NCI-H526 (cell line): ENCODE data around the gene UCHL3.

Experiments used
- DNase-seq, 2 experiments: peaks; one replicate each; lab custom pipeline; 2025; lab: John Stamatoyannopoulos, UW

The UCHL3 gene

DNA sequence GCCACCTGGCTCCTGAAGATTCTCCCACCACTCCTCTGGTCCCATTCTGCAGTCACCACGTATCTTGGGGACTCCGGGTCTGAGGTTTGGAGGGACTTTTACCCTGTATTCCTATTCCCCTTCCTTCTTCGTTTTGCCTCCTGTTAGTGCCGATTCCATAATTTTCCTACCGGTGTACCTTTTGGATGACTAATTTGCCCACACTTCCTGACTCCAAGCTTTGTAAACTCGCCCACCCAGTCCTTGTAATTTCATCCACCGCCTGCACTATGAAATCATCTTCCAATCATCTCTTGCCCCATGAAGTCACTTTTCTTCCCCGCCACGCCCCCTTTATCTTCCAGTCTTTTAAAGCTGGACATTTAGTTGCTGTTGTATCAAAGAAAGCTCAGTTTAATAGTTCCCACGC lies 572 bp downstream of the UCHL3 start:
- DNase-seq, result peak; percentile 57 to 68

DNA sequence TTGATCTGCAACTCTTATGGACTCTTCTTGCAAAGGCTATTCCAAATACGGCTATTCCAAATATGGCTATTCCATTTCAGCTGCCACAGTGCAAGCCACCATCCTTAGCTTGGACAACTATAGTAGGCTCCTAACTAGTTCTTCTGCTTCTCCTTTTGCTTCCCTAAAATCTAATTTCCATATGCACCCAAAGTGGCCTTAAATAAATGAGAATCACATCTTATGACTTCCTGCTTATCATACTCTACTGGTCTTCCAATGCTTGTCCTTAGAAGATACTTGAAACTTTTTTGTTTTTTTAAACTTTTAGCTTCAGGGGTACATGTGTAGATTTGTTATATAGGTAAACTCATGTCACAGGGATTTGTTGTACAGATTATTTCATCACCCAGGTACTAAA lies 4.9 kb downstream of the UCHL3 start:
- no peak for DNase-seq

DNA sequence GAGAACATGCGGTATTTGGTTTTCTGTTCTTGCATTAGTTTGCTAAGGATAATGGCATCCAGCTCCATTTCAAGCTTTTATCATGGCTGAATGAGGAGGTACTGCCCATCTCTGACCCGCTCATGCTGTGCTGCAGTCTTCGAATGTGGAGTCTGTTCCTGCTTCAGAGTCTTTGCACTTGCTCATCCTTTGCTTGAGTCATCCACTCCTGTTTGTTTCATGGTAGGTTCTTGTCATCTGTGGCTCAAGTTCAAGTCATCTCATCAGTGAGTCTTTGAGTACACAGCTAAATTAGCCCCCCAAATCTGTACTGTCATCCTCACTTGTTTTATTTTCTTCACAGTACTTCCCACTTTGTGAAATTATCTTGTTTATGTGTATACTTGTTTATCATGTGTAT lies 5.4 kb downstream of the UCHL3 start:
- DNase-seq, result no peak

DNA sequence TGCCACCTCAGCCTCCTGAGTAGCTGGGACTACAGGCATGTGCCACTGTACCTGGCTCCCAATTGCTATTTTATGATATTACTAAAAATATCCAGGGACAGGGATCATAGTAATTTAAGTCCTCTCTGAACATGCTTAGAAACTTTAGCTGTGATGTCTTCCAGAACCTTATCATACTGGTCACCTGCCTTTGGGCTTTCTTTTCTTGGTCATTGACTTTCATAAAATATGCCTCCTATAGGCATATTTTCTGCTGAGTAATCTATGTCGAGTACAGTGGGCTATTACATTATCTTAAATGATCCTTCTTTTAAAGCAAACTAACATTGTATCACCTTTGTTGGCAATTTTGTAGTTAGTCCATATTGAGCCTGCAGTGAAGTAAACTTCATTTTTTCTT lies 6.2 kb downstream of the UCHL3 start:
- no peak for DNase-seq

DNA sequence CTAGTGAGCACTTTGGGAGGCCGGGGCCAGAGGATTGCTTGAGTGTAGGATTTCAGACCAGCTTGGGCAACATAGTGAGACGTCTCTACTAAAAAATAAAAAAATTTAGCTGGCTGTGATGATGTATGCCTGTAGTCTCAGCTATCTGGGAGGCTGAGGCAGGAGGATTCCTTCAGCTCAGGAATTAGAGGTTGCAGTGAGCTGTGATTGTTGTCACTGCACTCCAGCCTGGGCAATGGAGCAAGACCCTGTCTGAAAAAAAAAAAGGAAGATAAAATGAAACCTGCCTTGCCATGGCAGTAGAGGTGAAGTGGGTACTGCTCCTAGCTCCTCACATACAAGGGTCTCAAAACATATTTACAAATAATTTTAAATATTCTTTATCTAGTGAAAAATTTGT lies 7.4 kb downstream of the UCHL3 start:
- no peak for DNase-seq

DNA sequence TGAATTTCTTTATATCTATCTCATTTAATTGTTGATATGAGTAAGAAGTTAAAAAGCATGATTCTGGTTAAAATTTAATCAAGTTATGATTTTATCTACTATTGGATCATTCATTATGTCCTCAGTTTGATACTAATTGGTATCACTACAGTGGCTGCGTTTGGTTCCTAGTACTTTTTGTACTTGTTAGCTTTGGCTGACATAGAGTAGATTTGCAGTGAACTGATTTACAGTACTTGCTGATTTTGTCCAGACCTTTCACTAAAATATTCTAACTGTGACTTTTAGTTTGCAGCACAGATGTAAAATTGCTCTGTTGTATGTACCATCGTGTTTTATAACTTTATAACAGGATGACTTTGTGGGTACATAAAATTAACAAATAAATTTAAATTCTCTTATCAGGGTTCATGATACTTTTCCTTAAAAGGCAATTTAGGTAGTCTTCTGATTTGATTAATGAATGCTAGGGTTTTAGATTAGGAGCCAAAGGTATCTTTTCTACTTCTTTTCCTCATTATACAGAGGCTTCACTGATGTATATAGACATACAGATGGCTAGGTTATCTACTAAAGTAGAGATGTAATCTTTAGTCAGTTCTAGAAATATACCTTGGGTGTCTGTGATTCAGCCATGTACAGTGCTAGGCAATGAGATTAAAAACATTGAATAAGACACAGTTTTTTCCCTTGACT lies 8.7 kb downstream of the UCHL3 start:
- no peak for DNase-seq

DNA sequence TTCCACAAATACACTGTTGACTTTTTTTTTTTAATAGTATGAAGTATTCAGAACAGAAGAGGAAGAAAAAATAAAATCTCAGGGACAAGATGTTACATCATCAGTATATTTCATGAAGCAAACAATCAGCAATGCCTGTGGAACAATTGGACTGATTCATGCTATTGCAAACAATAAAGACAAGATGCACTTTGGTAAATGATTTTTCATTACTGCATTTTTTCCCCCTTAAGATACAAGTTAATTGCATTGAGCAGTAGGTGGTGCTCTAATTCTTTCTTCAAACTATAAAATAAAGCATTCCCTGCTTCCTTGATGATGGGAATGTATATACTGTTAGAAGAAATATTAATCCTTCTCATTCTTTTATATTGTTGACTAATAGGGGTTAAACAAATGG lies 17.1 kb downstream of the UCHL3 start:
- DNase-seq, result peak in 1 of 2 experiments; percentile 40

DNA sequence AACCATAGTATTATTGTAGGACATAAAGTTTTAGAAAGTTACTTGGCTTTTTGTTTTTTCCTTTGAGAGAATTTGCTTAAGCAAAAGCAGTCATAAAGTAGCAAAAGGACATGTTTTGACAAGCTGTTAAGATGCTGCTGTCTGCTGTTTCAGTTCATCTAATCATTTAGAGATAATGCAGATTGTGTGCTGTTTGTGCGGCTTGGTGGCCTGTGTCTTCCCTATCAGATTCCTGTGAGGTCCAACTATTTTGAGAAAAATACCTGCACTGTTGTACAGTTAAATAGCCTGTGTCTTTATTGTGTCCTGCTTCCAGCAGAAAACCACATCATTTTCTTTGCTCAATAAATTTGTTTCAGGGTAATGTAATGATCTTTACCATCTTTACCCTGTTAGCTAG lies 20.0 kb downstream of the UCHL3 start:
- DNase-seq, result no peak

DNA sequence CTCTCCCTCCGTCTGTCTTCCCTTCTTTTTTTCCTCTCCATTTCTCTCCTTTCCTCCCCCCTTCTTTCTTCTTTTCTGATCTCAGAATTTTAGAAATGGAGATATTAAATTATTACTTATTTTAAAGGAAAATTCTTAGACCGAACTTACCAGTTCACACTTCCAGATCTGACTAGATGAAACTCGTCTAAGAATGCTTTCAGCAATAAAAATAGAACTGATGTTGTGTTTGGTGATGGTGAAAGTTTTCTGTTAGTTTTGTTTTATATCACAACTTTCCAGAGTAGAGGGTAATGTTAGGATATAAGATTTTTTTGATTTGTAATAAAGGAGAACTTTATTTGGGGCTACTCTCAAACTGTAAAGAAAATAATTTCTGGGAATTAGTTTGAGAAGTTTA lies 29.9 kb downstream of the UCHL3 start:
- DNase-seq, result no peak

DNA sequence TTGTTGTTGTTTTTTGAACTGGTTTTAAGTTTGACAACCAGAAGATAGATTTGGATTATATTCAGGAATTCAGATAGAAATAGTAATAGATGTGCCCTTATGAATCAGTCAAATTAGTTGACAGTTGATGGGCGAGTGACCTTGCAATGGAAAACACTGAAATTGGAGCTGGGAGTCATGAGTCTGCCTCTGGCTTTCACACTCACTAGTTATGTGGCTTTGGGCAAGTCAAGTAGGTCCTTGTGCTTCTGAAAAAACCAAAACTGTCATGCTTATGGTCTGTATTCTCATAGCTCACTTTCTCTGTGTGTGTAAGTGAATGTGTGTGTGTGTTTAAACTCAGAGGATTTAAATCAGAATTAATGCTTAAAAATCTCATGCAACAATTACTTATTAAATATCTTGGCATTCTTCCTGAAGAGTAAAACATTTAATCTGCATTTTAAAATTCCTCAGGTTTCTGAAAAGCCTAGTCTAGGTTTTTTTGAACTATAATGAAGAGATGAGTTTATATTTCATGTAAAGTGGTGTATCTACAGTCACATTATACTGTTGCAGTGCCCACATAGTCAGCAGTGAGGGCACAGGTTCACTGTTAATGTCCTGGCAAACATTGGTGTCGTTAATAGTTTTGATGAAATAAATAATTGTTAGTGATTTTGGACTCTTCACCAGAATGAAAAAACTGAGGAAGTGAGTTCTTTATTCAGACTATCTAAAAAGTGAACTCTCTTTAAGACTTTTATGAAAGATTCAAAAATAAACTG lies 32.5 kb downstream of the UCHL3 start:
- DNase-seq, result no peak

DNA sequence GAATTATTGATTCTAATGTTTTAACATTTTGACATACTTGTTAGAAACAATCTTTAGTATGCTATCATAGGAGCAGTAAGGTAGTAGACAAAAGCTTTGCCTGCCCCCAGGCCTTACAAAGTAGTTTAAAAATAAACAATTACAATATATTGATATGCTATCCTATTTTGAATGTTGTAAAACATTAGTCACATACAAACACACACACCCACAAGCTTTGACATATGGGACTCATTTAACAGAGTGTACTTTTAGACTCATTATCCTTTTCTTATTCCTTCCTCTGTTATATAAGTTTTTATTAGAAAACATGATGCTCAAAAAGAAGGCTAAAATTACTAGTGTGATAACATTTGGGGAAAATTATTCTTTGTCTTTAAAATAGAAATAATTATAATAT lies 33.5 kb downstream of the UCHL3 start:
- no peak for DNase-seq

DNA sequence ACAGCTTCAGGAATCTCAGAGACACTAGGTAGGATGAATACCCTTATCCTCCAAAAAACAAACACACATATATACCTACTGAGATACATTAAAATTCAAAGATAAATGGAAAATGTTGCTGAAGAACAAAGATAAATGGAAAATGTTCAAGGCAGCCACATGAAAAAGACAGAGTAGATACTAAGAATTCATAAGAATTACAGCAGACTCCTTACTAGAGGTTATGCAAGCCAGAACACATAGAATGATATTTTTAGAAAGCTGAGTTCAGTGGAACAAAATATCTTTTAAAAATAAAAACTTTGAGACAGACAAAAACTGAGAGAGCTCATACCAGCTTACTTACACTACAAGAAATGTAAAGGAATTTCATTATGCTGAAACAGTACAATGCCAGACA lies 35.6 kb downstream of the UCHL3 start:
- DNase-seq, result no peak

DNA sequence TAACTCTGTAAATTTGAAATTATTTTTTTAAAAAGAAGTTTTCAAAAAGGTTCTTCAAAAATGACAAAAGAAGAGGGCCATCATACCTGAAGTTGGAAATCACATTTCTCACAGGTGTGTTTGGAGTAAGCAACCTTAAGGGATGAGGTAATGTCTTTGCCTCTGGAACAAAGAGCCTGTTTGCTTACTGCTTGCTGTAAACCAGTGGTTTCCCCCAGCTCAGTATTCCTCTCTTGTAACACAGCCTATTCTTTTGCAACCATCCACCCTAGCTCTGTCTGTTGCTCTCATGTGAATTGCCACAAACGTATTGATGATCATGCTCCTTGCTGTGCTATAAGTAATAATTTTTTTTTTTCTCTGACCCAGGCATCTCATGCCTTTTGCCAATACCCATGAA lies 38.1 kb downstream of the UCHL3 start:
- DNase-seq, result peak in 1 of 2 experiments; percentile 10

DNA sequence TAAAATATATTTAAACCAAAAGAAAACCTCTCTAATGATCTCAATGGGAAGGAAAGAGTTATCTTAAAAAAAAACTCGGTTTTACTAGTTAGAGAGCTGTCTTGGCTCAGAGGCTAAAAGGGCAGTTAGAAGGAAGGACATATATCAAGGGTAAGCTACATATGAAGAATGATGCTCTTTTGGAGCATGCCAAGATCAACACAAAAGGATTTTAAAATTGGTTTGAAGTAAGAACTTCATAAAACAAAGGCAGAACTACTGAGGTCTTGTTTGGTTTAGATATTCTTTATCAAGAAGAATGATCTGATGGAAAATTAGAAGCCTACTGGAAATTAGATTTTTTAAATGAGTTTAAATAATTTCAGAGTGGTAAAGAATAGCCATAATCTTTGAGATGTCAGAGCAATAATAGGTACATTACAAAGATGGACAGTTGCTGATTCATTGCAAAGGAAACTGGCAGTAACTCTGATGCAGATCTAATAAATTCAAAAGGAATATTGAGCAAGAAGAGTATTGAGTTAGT lies 47.1 kb downstream of the UCHL3 start:
- DNase-seq, result no peak

DNA sequence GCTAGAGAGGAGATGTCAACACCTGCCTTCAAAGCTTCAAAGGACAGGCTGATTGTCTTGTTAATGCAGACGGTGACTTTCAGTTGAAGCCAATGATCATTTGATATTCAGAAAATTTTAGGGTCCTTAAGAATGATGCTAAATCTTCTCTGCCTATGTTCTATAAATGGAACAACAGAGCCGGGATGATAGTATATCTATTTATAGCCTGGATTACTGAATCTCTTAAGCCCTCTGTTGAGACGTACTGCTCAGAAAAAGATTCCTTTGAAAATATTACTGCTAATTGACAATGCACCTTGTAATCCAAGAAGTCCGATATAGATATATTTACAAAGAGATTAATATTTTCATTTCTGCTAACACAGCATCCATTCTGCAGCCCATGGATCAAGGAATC lies 50.8 kb downstream of the UCHL3 start:
- DNase-seq, result no peak

DNA sequence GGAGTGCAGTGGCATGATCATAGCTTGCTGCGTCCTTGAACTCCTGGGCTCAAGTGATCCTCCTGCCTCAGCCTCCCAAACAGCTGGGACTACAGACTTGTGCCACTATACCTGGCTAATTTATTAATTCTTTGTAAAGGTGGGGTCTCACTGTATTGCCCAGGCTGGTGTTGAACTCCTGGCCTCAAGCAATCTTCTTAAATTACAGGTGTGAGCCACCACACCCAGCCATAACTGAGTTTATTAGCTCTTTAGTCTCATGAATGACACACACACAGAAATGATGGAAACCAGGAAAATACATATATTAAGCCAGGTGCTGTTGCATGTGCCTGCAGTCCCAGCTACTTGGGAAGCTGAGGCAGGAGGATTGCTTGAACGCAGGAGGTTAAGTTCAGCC lies 53.4 kb downstream of the UCHL3 start:
- DNase-seq, result no peak

DNA sequence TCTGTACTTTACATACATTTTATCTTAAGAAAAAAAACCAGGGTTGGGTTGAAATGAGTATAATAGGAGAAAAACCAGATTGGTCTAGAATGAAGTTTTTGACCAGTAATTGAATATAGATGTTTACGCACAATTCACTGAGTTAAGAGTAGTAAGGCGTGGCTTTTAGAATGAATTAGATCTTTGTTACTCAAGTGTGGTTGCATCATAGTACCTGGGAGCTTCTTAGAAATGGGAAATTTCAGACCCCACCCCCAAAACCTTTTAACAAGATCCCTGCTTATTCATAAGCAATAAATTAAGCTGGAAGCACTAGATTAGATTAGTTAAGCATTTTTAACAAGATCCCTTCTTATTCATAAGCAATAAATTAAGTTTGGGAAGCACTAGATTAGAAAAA lies 57.9 kb downstream of the UCHL3 start:
- DNase-seq, result no peak

DNA sequence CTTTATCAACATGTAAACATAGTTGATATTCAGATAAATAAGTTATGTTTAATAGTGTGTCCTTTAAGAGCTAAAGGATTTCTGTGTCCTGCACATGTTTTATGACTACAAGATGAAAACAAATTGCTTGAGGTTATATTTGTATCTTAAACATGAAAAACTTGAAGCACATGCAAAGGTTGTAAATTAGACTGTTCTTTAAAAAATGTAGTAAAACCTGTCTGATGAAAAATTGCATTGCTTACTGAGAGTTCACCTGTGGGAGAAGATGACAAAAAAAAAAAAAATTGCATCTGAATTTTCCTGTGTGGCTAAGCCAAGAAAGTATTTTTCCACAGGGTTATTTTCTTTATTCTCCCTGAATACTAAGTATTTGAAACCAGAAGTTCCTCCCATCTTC lies 60.9 kb downstream of the UCHL3 start:
- no peak for DNase-seq

DNA sequence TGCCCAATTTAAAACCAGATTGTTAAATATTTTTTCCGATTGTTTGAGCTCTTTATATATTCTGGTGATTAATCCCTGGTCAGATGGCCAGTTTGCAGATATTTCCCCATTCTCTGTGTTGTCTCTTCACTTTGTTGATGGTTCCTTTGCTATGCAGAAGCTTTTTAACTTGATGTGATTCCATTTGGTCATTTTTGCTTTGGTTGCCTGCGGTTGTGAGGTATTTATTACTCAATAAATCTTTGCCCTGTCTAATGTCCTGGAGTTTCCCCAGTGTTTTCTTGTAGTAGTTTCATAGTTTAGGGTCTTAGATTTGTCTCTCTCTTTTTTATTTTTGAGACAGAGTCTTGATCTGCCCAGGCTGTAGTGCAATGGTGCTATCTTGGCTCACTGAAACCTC lies 62.8 kb downstream of the UCHL3 start:
- no peak for DNase-seq

DNA sequence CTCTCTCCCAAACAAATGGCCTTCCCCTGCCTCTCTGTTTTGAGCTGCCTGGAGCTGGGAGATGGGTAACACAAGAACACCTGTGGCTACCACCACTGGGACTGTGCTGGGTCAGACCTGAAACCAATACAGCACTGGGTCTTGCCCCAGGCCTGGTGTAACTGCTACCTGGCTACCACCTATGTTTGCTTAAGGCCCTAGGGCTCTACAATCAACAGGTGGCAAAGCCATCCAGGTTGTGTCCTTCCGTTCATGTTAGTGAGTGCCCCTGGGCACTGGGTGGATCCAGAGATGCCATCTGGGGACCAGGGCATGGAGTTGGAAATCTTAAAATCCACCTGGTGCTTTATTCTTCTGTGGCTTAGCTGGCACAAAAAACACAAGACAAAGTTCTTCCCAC lies 67.6 kb downstream of the UCHL3 start:
- DNase-seq, result no peak

DNA sequence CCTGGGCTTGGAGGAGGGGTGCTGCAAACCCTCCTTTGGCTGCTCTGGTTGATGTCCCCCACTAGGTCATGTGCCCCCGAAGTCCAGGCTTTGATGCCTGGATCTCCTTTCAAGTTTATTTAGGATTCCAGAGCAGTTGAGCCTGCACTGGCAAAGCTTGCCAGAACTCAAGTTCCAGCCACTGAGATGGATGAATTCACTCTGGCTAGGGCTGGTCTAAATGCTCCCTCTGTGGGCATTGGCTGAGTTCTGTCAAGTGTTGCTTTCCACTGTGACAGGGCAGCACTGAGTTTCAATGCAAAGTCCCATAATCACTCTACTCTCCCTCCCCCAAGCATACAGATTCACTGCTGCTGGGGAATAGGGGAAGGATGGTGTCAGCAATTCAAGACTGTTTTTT lies 68.7 kb downstream of the UCHL3 start:
- DNase-seq, result no peak

DNA sequence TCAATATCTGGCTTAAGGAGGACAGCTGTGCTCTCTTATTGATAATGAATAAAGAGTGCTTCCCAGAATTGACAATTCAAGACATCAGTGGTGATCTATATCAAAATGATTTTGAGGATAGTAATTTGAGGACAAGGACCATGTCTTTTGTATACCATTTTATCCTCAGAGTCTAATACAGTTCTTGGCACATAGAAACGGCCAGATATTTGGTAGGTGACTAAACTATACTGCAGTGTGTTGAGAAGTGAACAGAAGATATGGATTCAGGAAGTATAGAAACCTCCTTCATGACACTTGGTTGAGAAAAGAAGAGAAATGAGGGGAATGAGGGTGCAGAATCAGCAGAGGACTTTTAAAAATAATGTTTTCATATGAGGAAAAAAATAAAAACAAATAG lies 70.4 kb downstream of the UCHL3 start:
- DNase-seq, result no peak

DNA sequence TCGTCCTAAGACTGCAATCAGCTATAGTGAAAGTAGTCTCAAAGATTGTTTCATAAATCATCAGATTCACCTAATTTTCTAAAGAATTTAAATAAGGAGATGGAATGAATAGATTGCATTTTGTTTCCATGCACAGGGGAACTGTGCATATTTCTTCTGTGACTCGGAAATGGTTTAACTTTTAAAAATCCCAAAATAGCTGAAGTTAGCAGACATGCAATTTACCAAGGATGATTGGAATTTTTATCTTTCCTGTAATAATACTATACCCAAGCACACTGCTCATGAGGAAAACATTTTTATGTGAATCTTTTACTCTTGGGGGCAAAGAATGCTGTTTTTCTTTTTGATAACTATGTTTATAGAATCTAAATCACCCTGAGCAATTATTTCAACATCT lies 71.6 kb downstream of the UCHL3 start:
- DNase-seq, result no peak

DNA sequence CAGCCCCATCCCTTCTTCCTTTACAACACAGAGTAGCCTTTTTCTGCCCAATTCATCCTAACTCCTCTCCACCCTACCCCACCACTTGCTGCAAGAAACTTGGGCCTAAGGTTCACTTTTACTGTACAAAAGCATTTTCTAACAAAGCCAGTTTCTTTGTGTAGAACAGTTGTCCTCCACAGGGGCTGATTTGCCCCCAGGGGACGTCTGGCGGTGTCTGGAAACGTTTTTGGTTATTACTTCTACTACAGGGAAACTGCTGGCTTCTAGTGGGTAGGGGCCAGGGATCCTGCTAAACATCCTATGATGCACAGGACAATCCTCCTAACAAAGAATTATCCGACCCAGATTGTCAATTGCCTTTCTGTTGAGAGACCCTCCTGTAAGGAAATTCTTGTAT lies 79.2 kb downstream of the UCHL3 start:
- DNase-seq, result no peak
